ENCODE measurements around the gene CELF2.
"Not testable (repeated sequence)": the region's sequence is repeated elsewhere in the genome, so short reads cannot be mapped to it uniquely, and the experiment has no call there.

Gene CELF2

DNA sequence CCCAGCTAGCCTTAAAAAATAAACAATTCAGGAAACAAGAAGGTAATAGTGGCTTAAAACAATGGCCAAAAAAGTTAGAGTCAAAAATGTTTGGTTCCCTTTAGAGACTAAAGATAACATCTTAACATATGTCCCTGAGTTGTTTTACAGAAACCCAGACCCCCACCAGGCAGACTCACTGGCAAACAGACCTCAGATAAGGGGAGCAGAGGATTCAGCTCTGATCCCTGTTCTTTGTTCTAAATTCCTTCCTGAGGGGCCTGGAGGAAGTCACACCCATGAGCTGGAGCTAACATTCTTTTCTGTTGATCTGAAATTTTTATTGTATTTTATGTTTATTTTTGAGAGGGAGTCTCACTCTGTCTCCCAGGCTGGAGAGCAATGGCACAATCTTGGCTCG, 346.6 kb downstream of the CELF2 start:
- no peak for TF ChIP-seq CTCF (IDR thresholded peaks at IDR 0.05; ENCODE audit: insufficient read depth, low read depth, low read length, missing control alignments)
- no peak for DNase-seq (ENCODE audit: low read depth)

DNA sequence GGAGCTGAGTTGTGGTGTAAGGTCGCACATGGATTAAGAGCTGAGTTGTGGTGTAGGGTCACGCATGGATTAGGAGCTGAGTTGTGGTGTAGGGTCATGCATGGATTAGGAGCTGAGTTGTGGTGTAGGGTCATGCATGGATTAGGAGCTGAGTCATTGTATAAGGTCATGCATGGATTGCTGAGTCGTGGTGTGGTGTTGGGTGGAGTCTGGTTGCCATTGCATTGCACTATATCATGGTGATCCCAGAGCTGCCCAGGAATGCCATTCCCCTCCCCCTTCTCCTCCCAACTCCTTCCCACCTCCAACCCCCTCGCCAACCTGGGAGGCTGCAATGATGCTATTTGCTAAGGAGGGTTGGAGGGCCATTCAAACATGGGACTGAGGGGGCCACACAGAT, 349.2 kb downstream of the CELF2 start:
- not testable (repeated sequence) for H3K4me3 ChIP-seq (ENCODE audit: low read length); DNase-seq (ENCODE audit: low read depth)

More for the DNA sequence above, 346.6 kb downstream of the CELF2 start:
- no peak overlapping the region for H3K4me3 ChIP-seq (ENCODE audit: low read length)

GRCh38 chr10:11367505-11367904, 349.8 kb downstream of the CELF2 start:
- TF ChIP-seq CTCF (IDR thresholded peaks at IDR 0.05; ENCODE audit: insufficient read depth, low read depth, low read length, missing control alignments), result no peak
- DNase-seq (ENCODE audit: low read depth), result no peak
- no peak overlapping the region for H3K4me3 ChIP-seq (ENCODE audit: low read length)

GRCh38 chr10:11373717-11374171, 356.1 kb downstream of the CELF2 start:
- no peak for DNase-seq (ENCODE audit: low read depth)
- H3K4me3 ChIP-seq (ENCODE audit: low read length), result no peak overlapping the region
- no peak for TF ChIP-seq CTCF (IDR thresholded peaks at IDR 0.05; ENCODE audit: insufficient read depth, low read depth, low read length, missing control alignments)

- no peak for TF ChIP-seq CTCF (IDR thresholded peaks at IDR 0.05; ENCODE audit: insufficient read depth, low read depth, low read length, missing control alignments)
- no peak for DNase-seq (ENCODE audit: low read depth)
- H3K4me3 ChIP-seq (ENCODE audit: low read length), result no peak overlapping the region
Observed at GRCh38 chr10:11377267-11377666, 359.6 kb downstream of the CELF2 start.

GRCh38 chr10:11378835-11379234, 361.2 kb downstream of the CELF2 start:
- no peak overlapping the region for H3K4me3 ChIP-seq (ENCODE audit: low read length)
- TF ChIP-seq CTCF (IDR thresholded peaks at IDR 0.05; ENCODE audit: insufficient read depth, low read depth, low read length, missing control alignments), result no peak
- DNase-seq (ENCODE audit: low read depth), result no peak

GRCh38 chr10:11379771-11380170, 362.1 kb downstream of the CELF2 start:
- H3K4me3 ChIP-seq (ENCODE audit: low read length), result no peak overlapping the region
- no peak for DNase-seq (ENCODE audit: low read depth)
- no peak for TF ChIP-seq CTCF (IDR thresholded peaks at IDR 0.05; ENCODE audit: insufficient read depth, low read depth, low read length, missing control alignments)

Data from epithelial cell of esophagus (primary cell).